Type B pancreatic cell (in vitro differentiated cells): ENCODE measurements around the gene AQP9. TPM values are rescaled to one million over a fixed set of nuclear protein-coding genes. Genes with fewer than 3 reads are reported as not detected.

Experiments used
- DNase-seq: peaks from one replicate; pipeline ENCODE4 v3.0.0; 2021; ENCODE audit warnings: mixed read lengths; ENCODE audit not compliant: unreplicated experiment; ENCODE audit errors: extremely low spot score
- H3K27ac Mint-ChIP-seq: 2 replicates; pipeline ENCODE4 v1.8.0; 2021; ENCODE audit warnings: mild to moderate bottlenecking, mixed read lengths
- H3K27me3 Mint-ChIP-seq: 2 replicates; pipeline ENCODE4 v1.8.0; 2021; ENCODE audit warnings: mixed read lengths
- H3K36me3 Mint-ChIP-seq: 2 replicates; pipeline ENCODE4 v1.8.0; 2021; ENCODE audit warnings: mixed read lengths
- H3K4me1 Mint-ChIP-seq: one replicate; pipeline ENCODE4 v1.8.0; 2021; ENCODE audit warnings: mixed read lengths; ENCODE audit not compliant: unreplicated experiment
- H3K4me3 Mint-ChIP-seq: 2 replicates; pipeline ENCODE4 v1.8.0; 2021; ENCODE audit warnings: mild to moderate bottlenecking, mixed read lengths
- H3K9me3 Mint-ChIP-seq: 2 replicates; pipeline ENCODE4 v1.8.0; 2021; ENCODE audit warnings: mixed read lengths
- total RNA-seq: library from RNA; stranded (reverse); gene quantifications from 2 replicates; pipeline ENCODE4 v1.2.1, GENCODE V29; 2021; ENCODE audit warnings: low replicate concordance
- TF ChIP-seq, protein P1 (sequence below): fragments of 200-600 bp; sonication (generic); conservative IDR thresholded peaks from 2 replicates; pipeline ENCODE4 v1.5.0; 2021; ENCODE audit warnings: antibody characterized with exemption, mild to moderate bottlenecking

AQP9 gene
- total RNA-seq, 1 donor from 2014 or later, result not detected

DNA sequence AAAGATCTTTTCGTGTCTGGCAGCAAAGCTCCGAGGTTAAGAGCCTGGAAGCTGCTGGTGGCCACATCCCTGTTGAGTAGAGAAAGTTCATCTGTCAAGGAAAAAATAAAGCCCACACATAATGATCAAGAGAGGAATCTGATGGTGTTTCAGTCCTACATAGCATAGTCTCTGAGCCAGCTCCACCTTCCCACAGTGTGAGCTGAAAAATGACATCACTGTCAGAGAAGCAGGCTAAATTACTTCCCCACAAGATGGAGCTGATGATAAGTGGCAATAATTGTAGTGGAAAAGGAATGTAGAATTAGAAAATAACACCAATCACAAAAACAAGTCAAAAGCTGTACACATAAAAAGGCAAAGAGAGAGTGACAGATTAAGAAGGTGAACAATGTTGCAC, 84.5 kb downstream of the AQP9 start:
- H3K27ac Mint-ChIP-seq, result peak overlapping the region; percentile 64
- H3K27me3 Mint-ChIP-seq, result no peaks in the 10 kb centered on the region
- H3K4me3 Mint-ChIP-seq, result no peak overlapping the region
- TF ChIP-seq, protein P1, sequence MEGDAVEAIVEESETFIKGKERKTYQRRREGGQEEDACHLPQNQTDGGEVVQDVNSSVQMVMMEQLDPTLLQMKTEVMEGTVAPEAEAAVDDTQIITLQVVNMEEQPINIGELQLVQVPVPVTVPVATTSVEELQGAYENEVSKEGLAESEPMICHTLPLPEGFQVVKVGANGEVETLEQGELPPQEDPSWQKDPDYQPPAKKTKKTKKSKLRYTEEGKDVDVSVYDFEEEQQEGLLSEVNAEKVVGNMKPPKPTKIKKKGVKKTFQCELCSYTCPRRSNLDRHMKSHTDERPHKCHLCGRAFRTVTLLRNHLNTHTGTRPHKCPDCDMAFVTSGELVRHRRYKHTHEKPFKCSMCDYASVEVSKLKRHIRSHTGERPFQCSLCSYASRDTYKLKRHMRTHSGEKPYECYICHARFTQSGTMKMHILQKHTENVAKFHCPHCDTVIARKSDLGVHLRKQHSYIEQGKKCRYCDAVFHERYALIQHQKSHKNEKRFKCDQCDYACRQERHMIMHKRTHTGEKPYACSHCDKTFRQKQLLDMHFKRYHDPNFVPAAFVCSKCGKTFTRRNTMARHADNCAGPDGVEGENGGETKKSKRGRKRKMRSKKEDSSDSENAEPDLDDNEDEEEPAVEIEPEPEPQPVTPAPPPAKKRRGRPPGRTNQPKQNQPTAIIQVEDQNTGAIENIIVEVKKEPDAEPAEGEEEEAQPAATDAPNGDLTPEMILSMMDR, result no peak
- peaks cover 5% of the 10 kb centered on the region for H3K36me3 Mint-ChIP-seq
- DNase-seq, result no peak
- H3K4me1 Mint-ChIP-seq, result peaks cover 6% of the 10 kb centered on the region
- H3K9me3 Mint-ChIP-seq, result peaks cover 9% of the 10 kb centered on the region

DNA sequence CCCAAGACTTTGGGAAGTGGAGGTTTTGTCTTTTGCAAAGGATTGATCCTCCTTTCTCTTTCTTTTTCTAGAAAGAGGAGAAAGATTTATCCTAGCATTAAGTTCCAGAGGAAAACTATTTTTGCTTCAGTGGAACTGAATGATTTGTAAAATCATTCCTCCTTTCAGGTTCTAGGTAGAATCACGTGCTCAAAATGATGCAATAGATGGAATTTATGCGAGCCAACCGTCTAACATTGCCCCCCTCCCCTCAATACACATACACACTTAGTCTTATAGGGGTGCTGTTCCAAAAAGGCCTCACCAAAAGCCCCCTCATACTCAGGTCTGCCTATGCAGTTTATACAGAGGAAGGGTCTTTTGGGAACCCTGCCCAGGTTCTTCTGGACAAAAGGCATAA, 85.3 kb downstream of the AQP9 start:
- no peak overlapping the region for H3K4me3 Mint-ChIP-seq
- H3K4me1 Mint-ChIP-seq, result peaks cover 12% of the 10 kb centered on the region
- no peak for DNase-seq
- H3K9me3 Mint-ChIP-seq, result peaks cover 9% of the 10 kb centered on the region
- no peaks in the 10 kb centered on the region for H3K27me3 Mint-ChIP-seq
- TF ChIP-seq, protein P1, result no peak
- no peak overlapping the region for H3K27ac Mint-ChIP-seq
- H3K36me3 Mint-ChIP-seq, result peaks cover 5% of the 10 kb centered on the region

DNA sequence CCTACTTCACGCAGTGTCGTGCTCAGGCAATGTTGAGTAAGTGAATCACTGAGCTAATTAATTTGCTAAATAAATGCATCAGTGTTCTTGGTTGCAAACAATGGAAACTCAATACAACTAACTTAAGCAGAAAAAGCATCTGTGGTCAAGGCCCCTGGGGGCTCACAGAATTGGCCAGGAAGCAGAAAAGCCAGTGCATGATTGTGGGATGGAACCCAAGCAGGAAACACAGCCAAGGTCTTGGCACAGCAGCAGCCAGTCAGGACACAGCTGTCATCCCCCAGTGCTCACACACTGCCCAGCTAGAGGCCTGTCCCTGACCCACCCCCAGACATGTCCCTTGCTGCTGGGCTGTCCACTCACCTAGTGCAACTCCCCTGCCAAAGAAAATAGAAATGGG, 85.9 kb downstream of the AQP9 start:
- Mint-ChIP-seq H3K9me3 (peaks cover 9% of the 10 kb centered on the region), H3K36me3 (peaks cover 5% of the 10 kb centered on the region), H3K4me1 (peaks cover 19% of the 10 kb centered on the region), H3K4me3 (no peak overlapping the region), H3K27ac (no peak overlapping the region), H3K27me3 (no peaks in the 10 kb centered on the region)
- TF ChIP-seq, protein P1, result no peak
- no peak for DNase-seq

DNA sequence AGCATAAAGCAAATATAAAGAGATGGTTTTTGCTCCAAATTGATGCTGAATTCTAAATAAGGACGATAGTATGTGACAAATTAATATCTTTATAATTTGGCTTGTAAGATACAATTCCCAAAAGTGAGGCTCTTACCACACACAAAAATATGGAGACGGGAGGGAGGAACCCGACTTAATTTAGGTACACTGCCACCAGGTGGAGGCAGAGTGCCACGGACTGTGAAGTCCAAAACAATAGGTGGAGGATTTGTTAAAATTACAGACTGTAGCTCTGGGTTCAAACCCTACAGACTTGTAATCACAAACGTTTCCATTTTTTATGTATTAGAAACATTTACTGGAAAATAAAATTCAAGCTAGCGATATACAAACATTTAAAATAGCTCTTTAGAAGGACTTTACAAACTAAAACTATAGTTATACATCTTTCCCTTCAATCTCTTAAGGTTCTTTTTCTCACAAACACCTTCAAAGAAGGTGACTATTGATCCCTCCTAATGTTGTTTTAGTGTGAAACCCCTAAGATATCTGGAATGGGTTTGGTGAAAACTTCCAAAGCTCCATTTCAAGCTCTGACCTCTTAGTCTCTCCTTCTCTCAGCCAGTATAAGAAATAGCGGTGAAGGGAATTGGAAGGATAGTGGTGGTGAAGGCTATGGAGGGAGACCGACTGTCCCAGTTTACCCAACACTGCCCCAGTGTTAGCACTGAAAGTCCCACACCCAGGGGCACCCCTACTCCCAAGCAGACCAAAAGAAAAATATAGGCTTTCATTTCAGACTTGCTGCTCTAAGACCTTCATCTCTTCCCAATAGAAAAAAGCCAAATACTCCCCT, 89.7 kb downstream of the AQP9 start:
- no peak overlapping the region for H3K4me3 Mint-ChIP-seq
- TF ChIP-seq, protein P1, result peak; percentile 95
- no peak for DNase-seq
- H3K27me3 Mint-ChIP-seq, result no peaks in the 10 kb centered on the region
- peaks cover 26% of the 10 kb centered on the region for H3K4me1 Mint-ChIP-seq
- H3K36me3 Mint-ChIP-seq, result no peaks in the 10 kb centered on the region
- H3K9me3 Mint-ChIP-seq, result no peaks in the 10 kb centered on the region
- H3K27ac Mint-ChIP-seq, result peak overlapping the region; percentile 46

DNA sequence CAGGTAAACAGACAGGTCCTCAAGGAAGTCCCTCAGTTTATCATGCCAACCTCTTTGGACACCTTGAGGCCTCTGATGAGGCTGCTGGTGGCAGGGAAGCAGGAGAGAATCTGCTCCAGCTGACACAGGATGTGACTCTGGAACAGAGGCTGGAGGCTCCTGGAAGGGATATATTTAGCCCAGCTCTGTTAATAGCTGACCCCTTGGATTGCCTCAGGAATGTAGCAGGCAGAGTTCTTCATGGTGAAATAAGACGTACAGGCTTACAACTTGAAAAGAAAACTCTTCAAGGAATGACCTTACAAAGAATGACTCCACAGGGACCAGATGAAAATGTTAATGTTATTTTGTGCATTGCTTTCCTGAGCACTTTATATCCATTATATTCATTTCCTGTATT, 90.5 kb downstream of the AQP9 start:
- DNase-seq, result no peak
- H3K9me3 Mint-ChIP-seq, result peaks cover 4% of the 10 kb centered on the region
- peaks cover 31% of the 10 kb centered on the region for H3K4me1 Mint-ChIP-seq
- H3K4me3 Mint-ChIP-seq, result peak overlapping the region; percentile 37
- no peak overlapping the region for H3K27ac Mint-ChIP-seq
- no peaks in the 10 kb centered on the region for H3K27me3 Mint-ChIP-seq
- TF ChIP-seq, protein P1, result no peak
- no peaks in the 10 kb centered on the region for H3K36me3 Mint-ChIP-seq
